ENCODE measurements around the gene ECI1.
"Not testable (repeated sequence)": the region's sequence is repeated elsewhere in the genome, so short reads cannot be mapped to it uniquely, and the experiment has no call there.

Gene ECI1

DNA sequence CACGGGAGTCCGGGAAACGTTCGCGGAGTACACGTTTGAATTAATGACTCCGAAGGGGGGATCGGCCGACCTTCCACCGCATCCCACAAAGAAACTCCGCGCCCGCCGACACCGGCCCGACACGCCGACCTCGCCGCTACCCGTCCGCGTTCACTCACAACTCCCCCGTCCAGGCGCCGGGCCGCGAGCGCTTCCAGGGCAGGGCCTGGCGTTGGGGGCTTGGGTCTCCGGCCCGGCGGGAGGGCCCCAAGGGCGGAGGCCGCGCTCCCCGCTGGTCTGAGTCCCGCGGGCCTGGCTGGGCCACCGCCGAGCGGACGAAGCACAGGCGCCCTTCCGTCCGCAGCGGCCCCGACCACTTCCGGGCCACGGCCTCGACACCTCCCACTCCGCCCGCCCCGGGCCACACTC is 16.1 kb upstream of the ECI1 start:
- not testable (repeated sequence) for H3K4me1 ChIP-seq (ENCODE audit: control insufficient read depth, low read depth, low read length); H3K9me3 ChIP-seq (ENCODE audit: control insufficient read depth, low read depth, low read length); H3K27me3 ChIP-seq (ENCODE audit: control insufficient read depth, insufficient read depth, low read length)
- H3K9ac ChIP-seq (ENCODE audit: low read length) = peak overlapping the region; percentile 88
- peak overlapping the region; percentile 71 for H3K4me3 ChIP-seq (ENCODE audit: low read length)
- peak overlapping the region; percentile 71 for H3K27ac ChIP-seq (ENCODE audit: low read length)
- H3K36me3 ChIP-seq (ENCODE audit: control insufficient read depth, low read depth, low read length) = peaks cover 31% of the 10 kb centered on the region

DNA sequence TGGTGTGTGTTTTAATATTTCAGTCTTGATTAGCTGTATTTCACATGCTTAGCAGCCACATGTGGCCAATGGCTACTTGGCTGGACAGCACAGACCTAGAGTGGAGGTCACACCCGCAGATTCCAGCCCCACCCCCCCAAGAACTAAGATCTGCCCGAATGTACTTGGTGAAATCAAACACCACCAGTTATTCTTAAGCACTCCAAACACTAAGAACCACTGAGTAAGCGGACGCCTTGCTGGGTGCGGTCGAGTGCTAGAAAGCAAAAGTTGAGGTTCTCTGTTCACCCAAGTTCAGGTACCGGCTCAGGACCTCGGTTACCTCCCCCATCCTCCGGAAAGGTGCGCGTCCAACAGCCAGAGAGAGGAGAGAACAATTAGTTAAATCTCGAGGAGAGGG is 15.5 kb upstream of the ECI1 start:
- Histone ChIP-seq H3K9ac (ENCODE audit: low read length) (peak overlapping the region; percentile 88), H3K4me3 (ENCODE audit: low read length) (peak overlapping the region; percentile 71), H3K36me3 (ENCODE audit: control insufficient read depth, low read depth, low read length) (peaks cover 37% of the 10 kb centered on the region)
- not testable (repeated sequence) for H3K27ac ChIP-seq (ENCODE audit: low read length); H3K9me3 ChIP-seq (ENCODE audit: control insufficient read depth, low read depth, low read length); H3K27me3 ChIP-seq (ENCODE audit: control insufficient read depth, insufficient read depth, low read length); H3K4me1 ChIP-seq (ENCODE audit: control insufficient read depth, low read depth, low read length)

DNA sequence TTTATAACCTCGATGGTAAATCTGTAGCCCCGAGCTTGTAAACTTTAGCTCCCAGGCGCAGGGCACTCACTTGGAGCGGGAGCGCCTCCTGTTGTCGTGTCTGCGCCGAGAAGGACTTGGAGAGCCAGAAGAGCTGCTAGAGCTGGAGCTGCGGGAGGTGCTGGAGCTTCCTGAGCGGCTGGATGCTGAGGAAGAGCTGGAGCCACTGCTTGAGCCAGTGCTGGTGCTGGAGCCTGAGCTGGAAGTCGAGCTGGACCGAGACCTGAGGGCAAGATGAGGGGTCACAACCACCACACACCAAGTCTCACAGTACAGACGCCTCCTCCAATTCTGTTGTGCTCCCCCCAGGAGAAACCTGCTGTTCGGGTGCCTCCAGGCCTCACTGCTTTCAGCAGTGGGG is 11.6 kb upstream of the ECI1 start:
- H3K27ac ChIP-seq (ENCODE audit: low read length); H3K9ac ChIP-seq (ENCODE audit: low read length); H3K4me3 ChIP-seq (ENCODE audit: low read length): not testable (repeated sequence)

DNA sequence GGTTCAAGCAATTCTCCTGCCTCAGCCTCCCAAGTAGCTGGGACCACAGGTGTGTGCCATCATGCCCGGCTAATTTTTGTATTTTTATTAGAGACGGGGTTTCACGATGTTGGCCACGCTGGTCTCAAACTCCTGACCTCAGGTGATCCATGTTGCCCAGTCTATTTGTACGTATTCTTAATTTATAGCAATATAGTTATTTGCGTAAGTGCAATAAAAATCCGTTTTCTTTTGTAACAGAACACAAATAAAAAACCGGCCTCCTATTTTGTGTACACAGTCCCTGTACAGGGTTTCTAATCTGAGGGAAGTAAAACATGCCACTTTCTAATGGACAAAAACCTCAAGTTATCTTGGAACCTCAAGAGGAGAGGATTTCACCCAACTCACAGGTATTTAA is 8.9 kb upstream of the ECI1 start:
- Histone ChIP-seq H3K27ac (ENCODE audit: low read length) (no peak overlapping the region), H3K9ac (ENCODE audit: low read length) (no peak overlapping the region), H3K27me3 (ENCODE audit: control insufficient read depth, insufficient read depth, low read length) (no peaks in the 10 kb centered on the region), H3K9me3 (ENCODE audit: control insufficient read depth, low read depth, low read length) (no peaks in the 10 kb centered on the region), H3K4me3 (ENCODE audit: low read length) (no peak overlapping the region), H3K4me1 (ENCODE audit: control insufficient read depth, low read depth, low read length) (peaks cover 4% of the 10 kb centered on the region), H3K36me3 (ENCODE audit: control insufficient read depth, low read depth, low read length) (peaks cover 99% of the 10 kb centered on the region)

More for the DNA sequence above, 11.6 kb upstream of the ECI1 start:
- H3K4me1 ChIP-seq (ENCODE audit: control insufficient read depth, low read depth, low read length); H3K27me3 ChIP-seq (ENCODE audit: control insufficient read depth, insufficient read depth, low read length); H3K9me3 ChIP-seq (ENCODE audit: control insufficient read depth, low read depth, low read length): not testable (repeated sequence)
- peaks cover 75% of the 10 kb centered on the region for H3K36me3 ChIP-seq (ENCODE audit: control insufficient read depth, low read depth, low read length)

DNA sequence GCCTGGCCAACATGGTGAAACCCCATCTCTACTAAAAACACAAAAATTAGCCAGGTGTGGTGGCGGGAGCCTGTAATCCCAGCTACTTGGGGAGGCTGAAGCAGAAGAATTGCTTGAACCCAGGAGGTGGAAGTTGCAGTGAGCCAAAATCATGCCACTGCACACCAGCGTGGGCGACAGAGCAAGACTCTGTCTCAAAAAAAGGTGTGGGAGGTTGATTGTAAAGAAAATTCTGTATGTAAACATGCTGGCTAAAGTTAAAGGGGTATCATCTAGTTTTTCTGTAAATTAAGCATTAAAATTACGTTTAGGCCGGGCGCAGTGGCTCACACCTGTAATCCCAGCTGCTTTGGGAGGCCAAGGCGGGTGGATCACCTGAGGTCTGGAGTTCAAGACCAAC is 7.1 kb upstream of the ECI1 start:
- H3K4me1 ChIP-seq (ENCODE audit: control insufficient read depth, low read depth, low read length); H3K27ac ChIP-seq (ENCODE audit: low read length); H3K27me3 ChIP-seq (ENCODE audit: control insufficient read depth, insufficient read depth, low read length); H3K9ac ChIP-seq (ENCODE audit: low read length); H3K4me3 ChIP-seq (ENCODE audit: low read length); H3K9me3 ChIP-seq (ENCODE audit: control insufficient read depth, low read depth, low read length): not testable (repeated sequence)
- H3K36me3 ChIP-seq (ENCODE audit: control insufficient read depth, low read depth, low read length) = peaks cover 96% of the 10 kb centered on the region

DNA sequence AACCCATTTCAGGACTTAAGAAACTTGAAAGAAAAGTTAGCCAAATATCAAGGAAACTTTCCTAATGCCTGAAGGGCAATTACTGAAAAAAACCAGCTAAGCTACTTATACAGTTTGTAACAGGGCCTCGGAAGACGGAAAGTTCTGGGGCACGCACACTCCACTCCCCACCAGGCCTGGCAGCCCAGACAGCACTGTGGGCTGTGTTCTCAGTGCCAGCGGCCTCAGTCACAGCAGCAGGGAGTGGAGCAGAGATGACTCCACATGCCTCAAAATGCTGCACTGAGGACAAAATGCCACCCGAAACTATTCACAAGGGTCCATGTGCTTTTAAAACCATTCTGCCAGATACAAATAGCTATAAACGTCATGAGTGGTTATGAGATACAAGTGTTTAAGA is 6.3 kb upstream of the ECI1 start:
- Histone ChIP-seq H3K27me3 (ENCODE audit: control insufficient read depth, insufficient read depth, low read length) (no peaks in the 10 kb centered on the region), H3K36me3 (ENCODE audit: control insufficient read depth, low read depth, low read length) (peaks cover 96% of the 10 kb centered on the region), H3K4me1 (ENCODE audit: control insufficient read depth, low read depth, low read length) (no peaks in the 10 kb centered on the region), H3K4me3 (ENCODE audit: low read length) (no peak overlapping the region), H3K9me3 (ENCODE audit: control insufficient read depth, low read depth, low read length) (no peaks in the 10 kb centered on the region), H3K27ac (ENCODE audit: low read length) (no peak overlapping the region), H3K9ac (ENCODE audit: low read length) (no peak overlapping the region)

DNA sequence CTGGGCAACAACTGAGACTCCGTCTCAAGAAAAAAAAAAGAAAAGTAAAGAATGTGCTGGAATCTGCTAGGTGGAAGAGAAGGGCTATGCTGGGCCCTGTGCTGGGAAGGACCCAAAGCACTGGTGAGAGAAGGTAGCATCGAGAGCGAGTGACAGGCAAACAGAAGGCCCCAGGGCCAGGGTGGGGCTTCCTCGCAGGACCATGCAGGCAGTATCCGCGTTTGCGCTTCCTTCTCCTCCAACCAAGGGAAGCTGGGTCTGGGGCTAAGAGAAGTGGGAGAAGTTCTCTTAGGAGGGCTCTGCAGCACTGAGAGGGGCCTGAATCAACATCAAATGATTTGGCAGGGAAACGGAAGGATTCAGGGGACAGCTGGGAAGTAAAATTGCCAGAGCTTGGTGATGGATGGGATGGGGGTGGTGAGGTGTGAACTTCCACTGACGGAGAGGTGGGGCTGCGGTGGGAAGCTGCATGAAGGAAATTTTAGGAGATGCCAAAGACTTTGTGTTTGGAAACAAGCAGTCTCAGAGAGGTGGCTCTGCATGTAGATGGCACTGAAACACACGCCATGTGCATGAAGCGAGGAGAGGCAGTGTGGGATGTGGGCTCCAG is 5.2 kb upstream of the ECI1 start:
- H3K9ac ChIP-seq (ENCODE audit: low read length) = no peak overlapping the region
- peaks cover 6% of the 10 kb centered on the region for H3K4me1 ChIP-seq (ENCODE audit: control insufficient read depth, low read depth, low read length)
- H3K27ac ChIP-seq (ENCODE audit: low read length) = no peak overlapping the region
- H3K36me3 ChIP-seq (ENCODE audit: control insufficient read depth, low read depth, low read length) = peaks cover 93% of the 10 kb centered on the region
- H3K27me3 ChIP-seq (ENCODE audit: control insufficient read depth, insufficient read depth, low read length) = no peaks in the 10 kb centered on the region
- no peak overlapping the region for H3K4me3 ChIP-seq (ENCODE audit: low read length)
- H3K9me3 ChIP-seq (ENCODE audit: control insufficient read depth, low read depth, low read length) = no peaks in the 10 kb centered on the region

DNA sequence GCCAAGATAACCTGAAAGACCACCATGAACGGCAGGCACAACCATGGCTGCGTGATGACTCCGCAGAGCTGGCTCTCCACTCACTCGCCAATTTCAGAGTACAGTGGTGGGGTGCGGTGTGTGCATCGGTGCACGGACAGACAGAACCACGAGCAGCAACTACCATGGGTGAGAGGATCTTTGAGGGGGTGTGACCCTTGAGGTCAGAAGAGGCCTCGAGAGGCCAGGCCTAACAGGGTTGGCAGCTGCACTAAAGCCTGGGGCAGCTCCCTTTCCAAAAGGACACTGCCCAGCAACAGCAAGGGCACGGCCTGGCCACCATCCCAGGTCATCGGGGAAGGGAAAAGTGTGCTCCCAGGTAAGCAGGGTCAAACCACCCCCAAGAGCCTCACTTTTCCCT is 1.9 kb upstream of the ECI1 start:
- peaks cover 10% of the 10 kb centered on the region for H3K4me1 ChIP-seq (ENCODE audit: control insufficient read depth, low read depth, low read length)
- H3K27me3 ChIP-seq (ENCODE audit: control insufficient read depth, insufficient read depth, low read length) = no peaks in the 10 kb centered on the region
- no peak overlapping the region for H3K4me3 ChIP-seq (ENCODE audit: low read length)
- H3K9me3 ChIP-seq (ENCODE audit: control insufficient read depth, low read depth, low read length) = no peaks in the 10 kb centered on the region
- H3K9ac ChIP-seq (ENCODE audit: low read length) = no peak overlapping the region
- no peak overlapping the region for H3K27ac ChIP-seq (ENCODE audit: low read length)
- peaks cover 63% of the 10 kb centered on the region for H3K36me3 ChIP-seq (ENCODE audit: control insufficient read depth, low read depth, low read length)

DNA sequence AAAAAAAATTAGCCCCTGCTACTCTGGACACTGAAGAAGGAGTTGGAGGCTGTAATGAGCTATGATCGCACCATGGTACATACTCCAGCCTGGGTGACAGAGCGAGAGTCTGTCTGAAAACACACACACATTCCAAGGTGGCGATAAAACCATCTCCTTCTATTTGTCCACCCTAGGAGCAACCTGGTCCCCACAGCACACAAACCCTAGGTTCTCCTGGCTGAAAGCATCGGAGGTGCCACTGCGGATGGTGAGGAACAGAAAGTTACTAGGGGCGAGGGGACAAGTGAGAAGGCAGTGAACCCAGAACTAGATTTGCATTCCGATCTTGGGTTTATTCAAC is 1.4 kb upstream of the ECI1 start:
- no peak overlapping the region for H3K9ac ChIP-seq (ENCODE audit: low read length)
- H3K9me3 ChIP-seq (ENCODE audit: control insufficient read depth, low read depth, low read length) = no peaks in the 10 kb centered on the region
- no peaks in the 10 kb centered on the region for H3K27me3 ChIP-seq (ENCODE audit: control insufficient read depth, insufficient read depth, low read length)
- peaks cover 10% of the 10 kb centered on the region for H3K4me1 ChIP-seq (ENCODE audit: control insufficient read depth, low read depth, low read length)
- no peak overlapping the region for H3K27ac ChIP-seq (ENCODE audit: low read length)
- H3K4me3 ChIP-seq (ENCODE audit: low read length) = no peak overlapping the region
- peaks cover 58% of the 10 kb centered on the region for H3K36me3 ChIP-seq (ENCODE audit: control insufficient read depth, low read depth, low read length)

DNA sequence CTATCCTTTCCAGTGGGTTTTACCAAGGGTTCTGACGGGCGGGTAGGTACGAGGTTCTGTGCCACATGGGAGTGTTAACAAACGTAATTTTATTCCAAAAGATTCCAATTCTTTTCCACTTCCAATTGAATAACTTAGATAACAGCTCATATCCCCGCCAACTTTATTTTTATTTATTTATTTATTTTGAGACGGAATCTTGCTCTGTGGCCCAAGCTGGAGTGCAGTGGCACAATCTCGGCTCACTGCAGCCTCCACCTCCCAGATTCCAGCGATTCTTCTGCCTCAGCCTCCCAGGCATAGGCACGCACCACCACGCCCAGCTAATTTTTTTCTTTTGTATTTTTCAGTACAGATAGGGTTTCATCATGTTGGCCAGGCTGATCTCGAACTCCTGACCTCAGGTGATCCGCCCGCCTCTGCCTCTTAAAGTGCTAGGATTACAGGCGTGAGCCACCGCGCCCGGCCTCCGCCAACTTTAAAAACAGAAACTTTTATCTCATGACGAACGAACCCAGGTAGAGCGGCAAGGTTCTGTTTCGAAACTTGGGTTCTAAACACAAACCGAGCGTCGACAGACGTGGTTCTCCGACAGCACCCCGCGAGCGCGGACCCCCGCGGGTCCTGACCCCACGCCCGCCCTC is 613 bp downstream of the ECI1 start:
- peak overlapping the region; percentile 92 for H3K9ac ChIP-seq (ENCODE audit: low read length)
- H3K27me3 ChIP-seq (ENCODE audit: control insufficient read depth, insufficient read depth, low read length) = no peaks in the 10 kb centered on the region
- H3K27ac ChIP-seq (ENCODE audit: low read length) = no peak overlapping the region
- H3K36me3 ChIP-seq (ENCODE audit: control insufficient read depth, low read depth, low read length) = peaks cover 47% of the 10 kb centered on the region
- no peaks in the 10 kb centered on the region for H3K9me3 ChIP-seq (ENCODE audit: control insufficient read depth, low read depth, low read length)
- peak overlapping the region; percentile 83 for H3K4me3 ChIP-seq (ENCODE audit: low read length)
- H3K4me1 ChIP-seq (ENCODE audit: control insufficient read depth, low read depth, low read length) = peaks cover 10% of the 10 kb centered on the region

DNA sequence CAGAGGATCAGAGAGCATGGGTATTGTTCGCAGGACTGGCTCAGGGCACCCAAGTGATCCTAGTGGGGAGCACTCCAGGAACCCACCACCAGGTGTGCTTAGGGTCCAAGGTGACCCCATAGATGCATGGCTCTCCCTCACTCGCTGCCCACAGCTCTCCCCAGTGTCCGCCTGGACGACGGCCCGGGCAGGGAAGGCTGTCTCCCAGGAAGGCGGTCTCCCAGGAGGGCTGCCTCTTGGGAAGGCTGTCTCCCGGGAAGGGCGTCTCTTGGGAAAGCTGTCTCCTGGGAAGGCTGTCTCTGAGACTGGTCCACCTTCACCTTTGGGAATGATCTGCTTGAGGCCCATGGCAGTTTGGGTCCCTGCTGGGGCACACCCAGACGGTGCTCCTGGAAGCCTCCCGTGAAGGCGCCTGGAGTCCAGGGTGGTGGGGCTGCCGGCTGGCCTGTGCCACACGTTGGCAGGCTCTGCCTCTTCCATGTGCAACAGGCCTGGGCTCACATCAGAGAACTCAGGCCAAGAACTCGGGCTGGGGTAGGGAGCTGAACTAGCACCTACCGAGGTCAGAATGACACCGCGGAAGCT is 5.0 kb downstream of the ECI1 start:
- H3K9ac ChIP-seq (ENCODE audit: low read length) = no peak overlapping the region
- no peak overlapping the region for H3K4me3 ChIP-seq (ENCODE audit: low read length)
- peaks cover 4% of the 10 kb centered on the region for H3K4me1 ChIP-seq (ENCODE audit: control insufficient read depth, low read depth, low read length)
- peaks cover 41% of the 10 kb centered on the region for H3K36me3 ChIP-seq (ENCODE audit: control insufficient read depth, low read depth, low read length)
- H3K9me3 ChIP-seq (ENCODE audit: control insufficient read depth, low read depth, low read length) = no peaks in the 10 kb centered on the region
- no peaks in the 10 kb centered on the region for H3K27me3 ChIP-seq (ENCODE audit: control insufficient read depth, insufficient read depth, low read length)
- H3K27ac ChIP-seq (ENCODE audit: low read length) = no peak overlapping the region
